ENCODE measurements around the gene KLC1. TPM values are rescaled to one million over a fixed set of nuclear protein-coding genes. Genes with fewer than 3 reads are reported as not detected.

KLC1 gene
- total RNA-seq, 1 experiment from 2014 or later, result 121 TPM

DNA sequence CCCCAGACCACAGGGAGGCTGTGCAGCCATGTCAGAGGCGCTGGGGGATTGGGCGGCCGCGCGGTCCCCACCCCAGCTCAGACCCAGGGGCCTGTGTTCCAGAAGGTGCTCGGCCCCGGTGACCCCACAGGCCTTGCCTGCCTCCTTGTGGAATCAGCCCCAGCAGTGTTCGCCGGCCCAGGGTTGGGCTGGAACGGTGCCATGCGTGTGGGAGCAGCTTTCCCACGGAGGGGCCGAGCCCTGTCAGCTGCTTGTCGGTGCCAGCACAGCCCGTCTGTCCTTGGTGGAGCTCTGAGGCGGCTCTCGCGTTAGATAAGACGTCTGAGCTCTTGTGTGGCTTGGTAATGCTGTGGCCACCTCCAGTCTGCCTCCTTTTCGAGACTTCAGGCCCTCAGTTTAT, 95.1 kb downstream of the KLC1 start:
- no TSS peak for BruUV-seq (replicated peaks)
- no peak for TF ChIP-seq EGR1 (IDR thresholded peaks at IDR 0.05; ENCODE audit: low read depth)
- no peak for TF ChIP-seq JUND (IDR thresholded peaks at IDR 0.05)
- TF ChIP-seq EZH2phosphoT487 (IDR thresholded peaks at IDR 0.05; ENCODE audit: borderline replicate concordance), result no peak
- no peak for TF ChIP-seq TCF7L2 (IDR thresholded peaks at IDR 0.05; ENCODE audit: borderline replicate concordance, extremely low read depth, insufficient read depth, insufficient read length)
- no peak for TF ChIP-seq EZH2 (IDR thresholded peaks at IDR 0.05)
- TF ChIP-seq ELF1 (IDR thresholded peaks at IDR 0.05; ENCODE audit: borderline replicate concordance, low read depth), result no peak
- TF ChIP-seq SIN3A (IDR thresholded peaks at IDR 0.05; ENCODE audit: low read depth), result no peak
- DNase-seq (ENCODE audit: low read depth, low spot score) (no peak), ATAC-seq (no peak)
- Histone ChIP-seq H3K79me2 (ENCODE audit: insufficient read depth, low read length) (peaks cover 45% of the 10 kb centered on the region), H2AFZ (ENCODE audit: low read depth, low read length, poor library complexity, severe bottlenecking) (no peak overlapping the region), H3K9me2 (ENCODE audit: insufficient read depth) (no peaks in the 10 kb centered on the region), H3K4me1 (ENCODE audit: control insufficient read depth in 1 of 2, insufficient read depth in 2 of 2, low read length in 2 of 2) (peaks cover 15 to 30% of the 10 kb centered on the region in 2 experiments), H3K9me3 (ENCODE audit: control insufficient read depth in 1 of 2, insufficient read depth in 1 of 2, low read depth in 1 of 2, low read length in 2 of 2) (no peaks in the 10 kb centered on the region), H3K36me3 (ENCODE audit: control insufficient read depth in 1 of 2, insufficient read depth in 2 of 2, low read length in 2 of 2) (peaks cover 0 to 9% of the 10 kb centered on the region in 2 experiments; a peak in 2 of 4 replicates), H3K4me2 (ENCODE audit: low read length) (no peak overlapping the region), H3K9ac (ENCODE audit: low read length) (no peak overlapping the region), H3K27ac (ENCODE audit: low read depth, low read length) (no peak overlapping the region), H3K4me3 (replicated peaks in 1 of 2; ENCODE audit: low read depth in 1 of 2, low read length in 2 of 2) (no peak overlapping the region), H3K27me3 (ENCODE audit: insufficient read depth, low read length) (no peaks in the 10 kb centered on the region), H4K20me1 (ENCODE audit: insufficient read depth) (no peaks in the 10 kb centered on the region)
- RAD21 ChIA-PET (ENCODE audit: low non-redundant PET in 1 of 2, low total read pairs in 2 of 2, uncharacterized antibody in 2 of 2, unreplicated experiment in 2 of 2), result no interaction called here
- CTCF ChIA-PET, result no interaction called here
- POLR2A ChIA-PET, result no interaction called here
- intact Hi-C loops (cut with micrococcal nuclease), result no loop called here

DNA sequence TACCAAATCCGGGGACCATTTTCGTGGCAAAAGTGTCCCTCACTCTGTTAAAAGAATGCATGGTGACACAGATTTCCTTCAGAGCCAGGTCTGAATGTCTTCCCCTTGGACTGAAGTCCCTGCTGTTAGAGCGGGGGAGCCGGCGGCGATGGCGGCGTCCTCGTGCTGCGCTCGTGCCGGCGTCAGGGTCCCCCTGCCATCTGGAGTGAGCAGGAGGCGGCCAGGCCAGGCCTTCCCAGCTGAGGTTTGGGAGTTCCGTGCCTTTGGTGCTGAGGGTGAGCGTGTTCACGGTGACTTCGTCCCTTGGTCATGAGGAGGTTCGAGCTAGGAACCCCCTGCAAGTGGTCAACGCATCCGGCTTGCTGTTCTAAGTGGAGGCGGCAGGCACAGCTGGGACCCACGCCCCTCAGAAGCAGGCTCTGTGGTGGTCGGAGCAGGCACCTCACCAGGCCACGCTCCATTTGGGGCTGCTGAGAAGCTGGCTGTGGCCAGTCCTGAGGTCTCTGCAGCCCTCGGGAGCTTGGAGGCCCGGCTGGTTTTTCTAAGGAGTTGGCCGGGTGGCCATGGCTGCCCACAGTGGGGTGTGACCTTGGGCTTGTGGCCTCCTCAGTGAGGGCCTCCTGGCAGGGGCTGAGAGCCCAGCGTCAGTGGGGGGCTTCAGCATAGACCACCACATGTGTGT, 96.1 kb downstream of the KLC1 start:
- ChIA-PET RAD21 (ENCODE audit: low non-redundant PET in 1 of 2, low total read pairs in 2 of 2, uncharacterized antibody in 2 of 2, unreplicated experiment in 2 of 2) (no interaction called here), CTCF (no interaction called here), POLR2A (no interaction called here)
- Histone ChIP-seq H3K9me2 (ENCODE audit: insufficient read depth) (no peaks in the 10 kb centered on the region), H3K27me3 (ENCODE audit: insufficient read depth, low read length) (no peaks in the 10 kb centered on the region), H3K79me2 (ENCODE audit: insufficient read depth, low read length) (peaks cover 38% of the 10 kb centered on the region), H2AFZ (ENCODE audit: low read depth, low read length, poor library complexity, severe bottlenecking) (no peak overlapping the region), H3K9ac (ENCODE audit: low read length) (no peak overlapping the region), H4K20me1 (ENCODE audit: insufficient read depth) (no peaks in the 10 kb centered on the region), H3K27ac (ENCODE audit: low read depth, low read length) (no peak overlapping the region), H3K9me3 (ENCODE audit: control insufficient read depth in 1 of 2, insufficient read depth in 1 of 2, low read depth in 1 of 2, low read length in 2 of 2) (no peaks in the 10 kb centered on the region), H3K4me3 (replicated peaks in 1 of 2; ENCODE audit: low read depth in 1 of 2, low read length in 2 of 2) (no peak overlapping the region), H3K36me3 (ENCODE audit: control insufficient read depth in 1 of 2, insufficient read depth in 2 of 2, low read length in 2 of 2) (peaks cover 0 to 9% of the 10 kb centered on the region in 2 experiments; a peak in 2 of 4 replicates), H3K4me2 (ENCODE audit: low read length) (no peak overlapping the region), H3K4me1 (ENCODE audit: control insufficient read depth in 1 of 2, insufficient read depth in 2 of 2, low read length in 2 of 2) (peaks cover 15 to 30% of the 10 kb centered on the region in 2 experiments)
- intact Hi-C loops (cut with micrococcal nuclease), result no loop called here
- no TSS peak for BruUV-seq (replicated peaks)
- DNase-seq (ENCODE audit: low read depth, low spot score) (no peak), ATAC-seq (no peak)
- TF ChIP-seq POLR2A (IDR thresholded peaks at IDR 0.05; ENCODE audit: borderline replicate concordance, extremely low read depth, insufficient read depth, insufficient read length) (no peak), JUND (IDR thresholded peaks at IDR 0.05) (no peak), FOSL1 (IDR thresholded peaks at IDR 0.05; ENCODE audit: low read depth) (no peak)
- TF ChIP-seq, protein P1, sequence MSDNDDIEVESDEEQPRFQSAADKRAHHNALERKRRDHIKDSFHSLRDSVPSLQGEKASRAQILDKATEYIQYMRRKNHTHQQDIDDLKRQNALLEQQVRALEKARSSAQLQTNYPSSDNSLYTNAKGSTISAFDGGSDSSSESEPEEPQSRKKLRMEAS (IDR thresholded peaks at IDR 0.05), result no peak
- TF ChIP-seq, protein P2, sequence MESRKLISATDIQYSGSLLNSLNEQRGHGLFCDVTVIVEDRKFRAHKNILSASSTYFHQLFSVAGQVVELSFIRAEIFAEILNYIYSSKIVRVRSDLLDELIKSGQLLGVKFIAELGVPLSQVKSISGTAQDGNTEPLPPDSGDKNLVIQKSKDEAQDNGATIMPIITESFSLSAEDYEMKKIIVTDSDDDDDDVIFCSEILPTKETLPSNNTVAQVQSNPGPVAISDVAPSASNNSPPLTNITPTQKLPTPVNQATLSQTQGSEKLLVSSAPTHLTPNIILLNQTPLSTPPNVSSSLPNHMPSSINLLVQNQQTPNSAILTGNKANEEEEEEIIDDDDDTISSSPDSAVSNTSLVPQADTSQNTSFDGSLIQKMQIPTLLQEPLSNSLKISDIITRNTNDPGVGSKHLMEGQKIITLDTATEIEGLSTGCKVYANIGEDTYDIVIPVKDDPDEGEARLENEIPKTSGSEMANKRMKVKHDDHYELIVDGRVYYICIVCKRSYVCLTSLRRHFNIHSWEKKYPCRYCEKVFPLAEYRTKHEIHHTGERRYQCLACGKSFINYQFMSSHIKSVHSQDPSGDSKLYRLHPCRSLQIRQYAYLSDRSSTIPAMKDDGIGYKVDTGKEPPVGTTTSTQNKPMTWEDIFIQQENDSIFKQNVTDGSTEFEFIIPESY (IDR thresholded peaks at IDR 0.05; ENCODE audit: extremely low read depth, insufficient replicate concordance, low read length), result no peak
- TF ChIP-seq, protein P3, sequence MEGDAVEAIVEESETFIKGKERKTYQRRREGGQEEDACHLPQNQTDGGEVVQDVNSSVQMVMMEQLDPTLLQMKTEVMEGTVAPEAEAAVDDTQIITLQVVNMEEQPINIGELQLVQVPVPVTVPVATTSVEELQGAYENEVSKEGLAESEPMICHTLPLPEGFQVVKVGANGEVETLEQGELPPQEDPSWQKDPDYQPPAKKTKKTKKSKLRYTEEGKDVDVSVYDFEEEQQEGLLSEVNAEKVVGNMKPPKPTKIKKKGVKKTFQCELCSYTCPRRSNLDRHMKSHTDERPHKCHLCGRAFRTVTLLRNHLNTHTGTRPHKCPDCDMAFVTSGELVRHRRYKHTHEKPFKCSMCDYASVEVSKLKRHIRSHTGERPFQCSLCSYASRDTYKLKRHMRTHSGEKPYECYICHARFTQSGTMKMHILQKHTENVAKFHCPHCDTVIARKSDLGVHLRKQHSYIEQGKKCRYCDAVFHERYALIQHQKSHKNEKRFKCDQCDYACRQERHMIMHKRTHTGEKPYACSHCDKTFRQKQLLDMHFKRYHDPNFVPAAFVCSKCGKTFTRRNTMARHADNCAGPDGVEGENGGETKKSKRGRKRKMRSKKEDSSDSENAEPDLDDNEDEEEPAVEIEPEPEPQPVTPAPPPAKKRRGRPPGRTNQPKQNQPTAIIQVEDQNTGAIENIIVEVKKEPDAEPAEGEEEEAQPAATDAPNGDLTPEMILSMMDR (IDR thresholded peaks at IDR 0.05 in 2 of 3, conservative IDR thresholded peaks at IDR 0.05 in 1 of 3; ENCODE audit: borderline replicate concordance in 1 of 3, insufficient read depth in 1 of 3, low read depth in 2 of 3, low read length in 2 of 3), result no peak

All from HCT116 (cell line).